HG03095 (cell line): ENCODE data around the gene TIAL1.
"Not testable (repeated sequence)": the region's sequence is repeated elsewhere in the genome, so short reads cannot be mapped to it uniquely, and the experiment has no call there.

ENCODE experiments used
- ATAC-seq: cut with Tn5 transposase; IDR thresholded peaks from one replicate; pipeline ENCODE4 v1.9.1; 2021; ENCODE audit warnings: moderate library complexity; ENCODE audit not compliant: unreplicated experiment

The TIAL1 gene

GRCh38 chr10:119614686-119615085 lies 17.9 kb upstream of the TIAL1 start:
- ATAC-seq = no peak

GRCh38 chr10:119613741-119614140 lies 17.0 kb upstream of the TIAL1 start:
- no peak for ATAC-seq

- ATAC-seq = no peak
Measured at GRCh38 chr10:119611433-119611832, 14.7 kb upstream of the TIAL1 start.

GRCh38 chr10:119609516-119609915 lies 12.8 kb upstream of the TIAL1 start:
- no peak for ATAC-seq

GRCh38 chr10:119608316-119609155 lies 11.8 kb upstream of the TIAL1 start:
- ATAC-seq = no peak

DNA sequence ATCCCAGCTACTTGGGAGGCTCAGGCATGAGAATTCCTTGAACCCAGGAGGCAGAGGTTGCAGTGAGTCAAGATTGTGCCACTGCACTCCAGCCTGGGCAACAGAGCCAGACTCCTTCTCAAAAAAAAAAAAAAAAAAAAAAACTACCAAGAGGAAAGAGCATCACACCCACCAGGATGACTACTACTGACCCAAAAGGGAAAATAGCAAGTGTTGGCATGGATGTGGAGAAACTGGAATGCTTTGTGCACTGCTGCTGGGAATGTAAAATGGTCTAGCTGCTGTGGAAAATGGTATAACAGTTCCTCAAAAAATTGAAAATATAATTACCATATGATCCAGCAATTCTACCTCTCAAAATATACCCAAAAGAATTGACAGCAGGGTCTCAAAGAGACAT lies 7.7 kb upstream of the TIAL1 start:
- ATAC-seq = no peak

- no peak for ATAC-seq
Measured at GRCh38 chr10:119602241-119603095, 5.7 kb upstream of the TIAL1 start.

DNA sequence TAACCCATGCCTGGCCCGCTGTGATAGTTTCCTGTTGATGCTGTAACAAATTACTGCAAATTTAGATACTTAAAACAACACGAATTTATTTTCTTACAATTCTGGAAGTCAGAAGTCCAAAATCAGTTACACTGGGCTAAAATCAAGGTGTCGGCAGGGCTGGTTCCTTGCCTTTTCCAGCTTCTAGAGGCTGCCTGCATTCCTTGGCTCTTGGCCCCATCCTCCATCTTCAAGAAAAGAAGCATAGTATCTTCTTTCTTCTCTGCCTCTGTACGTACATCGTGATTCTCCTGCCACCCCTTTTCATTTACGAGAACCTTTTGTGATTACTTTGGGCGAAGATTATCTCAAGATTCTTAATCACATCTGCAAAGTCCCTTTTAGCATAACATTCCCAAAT lies 1.6 kb upstream of the TIAL1 start:
- no peak for ATAC-seq

GRCh38 chr10:119597405-119598186 lies 832 bp upstream of the TIAL1 start:
- peak; percentile 24 for ATAC-seq

DNA sequence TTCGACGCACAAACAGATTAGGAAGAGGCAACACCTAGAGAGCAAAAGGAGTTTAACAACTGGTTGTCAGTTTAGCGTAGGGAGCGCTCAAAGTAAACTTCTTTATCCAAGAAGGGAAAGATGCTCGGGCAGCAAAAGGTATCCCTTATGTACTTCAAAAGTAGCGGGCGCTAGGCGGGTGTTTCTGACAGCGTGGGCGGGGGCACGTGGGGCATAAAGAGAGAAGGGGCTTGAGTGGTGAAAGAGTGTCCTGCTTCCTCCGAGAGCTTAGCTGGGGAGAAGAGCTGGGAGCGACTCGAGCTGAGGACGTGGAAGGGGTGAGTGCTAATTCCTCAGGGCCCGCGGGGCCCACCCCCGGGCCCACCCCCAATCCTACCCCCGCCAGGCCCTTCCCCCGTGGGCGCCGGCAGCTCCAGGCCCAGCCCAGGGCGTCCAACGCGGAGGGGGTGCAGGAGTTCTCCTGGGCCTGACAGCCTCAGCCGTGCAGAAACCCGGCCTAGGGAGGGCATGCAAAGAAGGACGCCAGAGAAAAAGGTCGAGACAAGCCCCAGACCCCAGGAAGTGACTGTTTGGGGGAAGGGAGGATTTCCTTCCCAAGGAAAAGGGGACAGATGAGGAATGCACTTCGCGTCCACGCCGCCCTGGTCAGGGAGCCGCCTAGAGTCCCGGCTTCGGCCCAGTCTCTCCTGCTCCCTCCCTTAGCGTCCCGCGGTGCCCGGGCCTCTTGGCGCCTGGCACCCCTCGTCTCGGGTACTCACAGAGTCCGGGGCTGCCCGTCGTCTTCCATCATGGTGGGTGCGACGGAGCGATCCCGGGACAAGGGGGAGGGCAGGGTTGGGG lies 868 bp downstream of the TIAL1 start:
- peak; percentile 1 for ATAC-seq

- ATAC-seq = no peak
Measured at GRCh38 chr10:119595134-119595675, 1.6 kb downstream of the TIAL1 start.

DNA sequence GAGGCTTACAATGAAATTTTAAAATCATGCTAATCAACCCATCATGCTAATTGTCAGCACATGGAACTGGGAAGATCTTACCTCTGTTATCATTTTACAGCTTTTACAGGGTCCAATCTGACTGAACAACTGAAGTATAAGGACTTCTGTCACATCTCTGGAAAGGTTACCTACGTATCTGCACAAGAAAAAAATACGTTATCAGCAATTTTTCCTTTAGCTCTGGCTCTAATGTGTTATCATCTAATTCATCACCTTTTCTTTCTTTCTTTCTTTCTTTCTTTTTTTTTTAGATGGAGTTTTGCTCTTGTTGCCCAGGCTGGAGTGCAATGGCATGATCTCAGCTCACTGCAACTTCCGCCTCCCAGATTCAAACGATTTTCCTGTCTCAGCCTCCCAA lies 8.7 kb downstream of the TIAL1 start:
- ATAC-seq = no peak

GRCh38 chr10:119578355-119578754 lies 18.4 kb downstream of the TIAL1 start:
- ATAC-seq = no peak

DNA sequence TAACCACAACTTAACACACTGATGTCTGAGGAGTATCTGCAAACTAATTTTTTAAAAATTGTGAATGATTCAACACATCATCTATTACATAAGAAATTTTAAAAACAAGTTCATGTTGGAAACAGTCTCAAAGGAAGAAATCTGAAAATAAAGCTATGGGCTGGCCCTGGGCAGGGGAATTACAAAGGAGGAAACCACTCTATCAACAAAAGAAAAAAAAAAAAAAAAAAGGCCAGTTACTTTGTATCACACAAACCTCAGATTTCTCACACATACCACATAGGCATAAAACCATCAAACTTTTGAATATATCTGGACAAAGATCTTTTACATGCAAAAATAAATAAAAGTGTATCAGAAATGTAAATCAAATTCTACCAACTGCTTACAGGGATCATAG lies 20.8 kb downstream of the TIAL1 start:
- ATAC-seq = no peak

DNA sequence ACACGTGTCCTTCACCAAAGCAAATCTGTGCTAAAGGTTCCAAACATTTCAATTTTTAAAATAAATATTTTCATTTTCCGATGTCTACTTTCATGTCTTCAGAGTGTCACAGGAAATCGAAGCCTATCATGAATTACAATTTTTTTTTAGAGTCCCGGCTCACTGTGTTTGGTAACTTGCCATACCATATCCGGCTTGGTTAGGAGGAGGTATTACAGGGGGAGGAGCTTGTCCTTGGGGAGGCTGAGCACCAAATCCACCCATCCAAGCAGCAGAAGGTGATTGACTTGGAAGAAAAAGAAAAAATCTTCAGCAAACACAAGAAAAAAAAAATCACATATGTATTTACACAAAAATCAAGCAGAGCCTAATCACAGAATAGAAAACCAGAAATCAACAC lies 21.3 kb downstream of the TIAL1 start:
- ATAC-seq = no peak

DNA sequence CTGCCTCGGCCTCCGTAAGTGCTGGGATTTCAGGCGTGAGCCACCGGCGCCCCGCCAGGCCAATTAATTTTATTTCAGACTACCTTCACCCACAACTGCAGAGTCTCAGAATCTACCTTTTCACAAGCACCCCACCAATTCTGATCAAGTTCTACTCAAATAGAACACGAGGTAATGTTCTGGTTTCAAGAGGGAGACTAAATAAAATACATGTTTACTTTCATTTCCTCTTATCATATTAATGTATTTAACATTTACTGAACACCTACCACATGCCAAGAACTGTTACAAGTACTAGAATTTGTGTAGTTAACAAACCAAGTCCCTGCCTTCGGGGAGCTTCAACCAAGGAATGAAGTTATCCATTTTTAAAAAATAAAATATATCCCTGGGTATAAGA lies 28.8 kb downstream of the TIAL1 start:
- no peak for ATAC-seq

DNA sequence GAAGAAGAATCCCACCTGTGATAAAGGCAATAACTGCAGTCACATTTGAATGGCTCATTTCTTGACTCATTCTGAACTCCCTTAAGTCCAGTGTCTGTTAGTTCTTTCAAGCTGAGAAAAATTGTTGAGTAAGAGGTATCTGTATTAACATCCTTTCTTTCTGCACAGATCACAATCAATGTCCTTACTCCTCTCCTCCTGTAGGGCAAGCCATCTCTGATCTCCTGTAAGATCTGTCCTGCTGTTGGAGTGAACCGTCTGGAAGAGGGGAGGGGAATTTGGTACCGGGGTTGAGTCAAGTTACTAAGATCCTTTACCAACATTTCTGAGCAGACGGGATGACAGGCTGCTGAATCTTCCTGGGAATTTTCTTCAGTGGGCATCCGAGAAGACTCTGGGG lies 34.7 kb downstream of the TIAL1 start:
- no peak for ATAC-seq

GRCh38 chr10:119559511-119559910 lies 37.3 kb downstream of the TIAL1 start:
- ATAC-seq = not testable (repeated sequence)

DNA sequence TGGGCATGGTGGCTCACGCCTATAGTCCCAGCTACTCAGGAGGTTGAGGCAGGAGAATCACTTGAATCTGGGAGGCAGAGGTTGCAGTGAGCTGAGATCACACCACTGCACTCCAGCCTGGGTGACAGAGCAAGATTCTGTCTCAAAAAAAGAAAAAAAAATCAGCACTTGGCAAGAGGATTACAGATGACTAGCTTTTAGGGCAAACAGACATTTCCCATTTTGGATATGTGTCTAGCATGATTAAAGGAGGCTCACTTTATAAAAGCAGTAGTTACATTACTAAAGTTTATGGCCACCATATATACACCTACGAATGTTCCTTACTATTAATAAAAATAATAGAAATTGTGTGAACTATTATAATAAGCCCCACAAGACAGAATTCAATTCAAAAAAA lies 40.7 kb downstream of the TIAL1 start:
- not testable (repeated sequence) for ATAC-seq

- no peak for ATAC-seq
Measured at GRCh38 chr10:119555178-119555784, 41.5 kb downstream of the TIAL1 start.
